Lower leg skin (tissue), 3 donors: Measurements from ENCODE around the gene CTSE.

ENCODE experiments used
- CTCF ChIP-seq, 3 donors: fragments of 450-650 bp; IDR thresholded peaks; one replicate each; pipeline ENCODE4 v1.5.1; 2016; ENCODE audit warnings: antibody characterized with exemption in 3 of 3, mild to moderate bottlenecking in 3 of 3, moderate library complexity in 2 of 3
- POLR2A ChIP-seq, 2 donors: fragments of 450-650 bp; IDR thresholded peaks; one replicate each; pipeline ENCODE4 v1.6.1; 2016 to 2017; ENCODE audit warnings: antibody characterized with exemption in 2 of 2, mild to moderate bottlenecking in 1 of 2, moderate library complexity in 1 of 2

GRCh38 chr1:206001476-206001888, 22.2 kb downstream of the CTSE start:
- TF ChIP-seq CTCF (IDR thresholded peaks at IDR 0.05) = no peak
- TF ChIP-seq POLR2A (IDR thresholded peaks at IDR 0.05) = no peak
